GM18511 (cell line): ENCODE data around the gene TCF20.

Experiments
- ATAC-seq: cut with Tn5 transposase; IDR thresholded peaks from one replicate; pipeline ENCODE4 v1.9.1; 2021; ENCODE audit warnings: mild to moderate bottlenecking, moderate library complexity; ENCODE audit not compliant: unreplicated experiment

TCF20 gene

GRCh38 chr22:42282252-42282942 is 11.9 kb upstream of the TCF20 start:
- ATAC-seq, result no peak

GRCh38 chr22:42281706-42282251 is 11.3 kb upstream of the TCF20 start:
- ATAC-seq, result no peak

- no peak for ATAC-seq
Observed at GRCh38 chr22:42281284-42281683, 10.8 kb upstream of the TCF20 start.

- no peak for ATAC-seq
Observed at GRCh38 chr22:42280836-42281235, 10.4 kb upstream of the TCF20 start.

- no peak for ATAC-seq
Observed at GRCh38 chr22:42280140-42280539, 9.7 kb upstream of the TCF20 start.

- no peak for ATAC-seq
Observed at GRCh38 chr22:42279425-42280020, 9.1 kb upstream of the TCF20 start.

- no peak for ATAC-seq
Observed at GRCh38 chr22:42277988-42278776, 7.7 kb upstream of the TCF20 start.

GRCh38 chr22:42277232-42277753 is 6.8 kb upstream of the TCF20 start:
- ATAC-seq, result no peak

- no peak for ATAC-seq
Observed at GRCh38 chr22:42275970-42276369, 5.5 kb upstream of the TCF20 start.

- no peak for ATAC-seq
Observed at GRCh38 chr22:42275176-42275575, 4.7 kb upstream of the TCF20 start.

- no peak for ATAC-seq
Observed at GRCh38 chr22:42273855-42274451, 3.5 kb upstream of the TCF20 start.

GRCh38 chr22:42272431-42272999 is 2.1 kb upstream of the TCF20 start:
- ATAC-seq, result no peak

GRCh38 chr22:42271906-42272305 is 1.5 kb upstream of the TCF20 start:
- ATAC-seq, result no peak

GRCh38 chr22:42271191-42271813 is 849 bp upstream of the TCF20 start:
- no peak for ATAC-seq

- peak; percentile 50 for ATAC-seq
Observed at GRCh38 chr22:42270176-42270509, 310 bp downstream of the TCF20 start.

GRCh38 chr22:42269432-42270175 is 849 bp downstream of the TCF20 start:
- ATAC-seq, result peak; percentile 60

GRCh38 chr22:42268852-42269410 is 1.5 kb downstream of the TCF20 start:
- ATAC-seq, result no peak

- ATAC-seq, result no peak
Observed at GRCh38 chr22:42265321-42265720, 5.1 kb downstream of the TCF20 start.

GRCh38 chr22:42263944-42264343 is 6.5 kb downstream of the TCF20 start:
- ATAC-seq, result no peak
